HG03159 (cell line): Measurements from ENCODE around the gene PHYKPL.

ENCODE experiments used
- ATAC-seq: cut with Tn5 transposase; IDR thresholded peaks from one replicate; pipeline ENCODE4 v1.9.1; 2021; ENCODE audit warnings: mild to moderate bottlenecking, moderate library complexity; ENCODE audit not compliant: unreplicated experiment

The PHYKPL gene

DNA sequence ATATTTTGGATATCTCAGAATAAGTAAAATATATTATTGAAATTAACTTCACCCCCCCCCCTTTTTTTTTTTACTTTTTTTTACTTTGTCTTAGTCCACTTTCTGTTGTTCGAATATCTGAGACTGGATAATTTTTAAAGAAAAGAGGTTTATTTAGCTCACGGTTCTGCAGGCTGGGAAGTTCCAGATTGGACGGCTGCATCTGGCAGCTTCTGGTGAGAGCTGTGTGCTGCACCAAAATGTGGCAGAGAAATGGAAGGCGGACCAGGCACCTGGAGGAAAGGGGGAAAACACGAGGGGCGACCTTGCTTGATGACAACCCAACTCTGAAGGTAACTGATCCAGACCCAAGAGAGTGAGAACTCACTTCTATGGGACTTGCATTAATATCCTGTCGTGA, 39.8 kb downstream of the PHYKPL start:
- no peak for ATAC-seq

DNA sequence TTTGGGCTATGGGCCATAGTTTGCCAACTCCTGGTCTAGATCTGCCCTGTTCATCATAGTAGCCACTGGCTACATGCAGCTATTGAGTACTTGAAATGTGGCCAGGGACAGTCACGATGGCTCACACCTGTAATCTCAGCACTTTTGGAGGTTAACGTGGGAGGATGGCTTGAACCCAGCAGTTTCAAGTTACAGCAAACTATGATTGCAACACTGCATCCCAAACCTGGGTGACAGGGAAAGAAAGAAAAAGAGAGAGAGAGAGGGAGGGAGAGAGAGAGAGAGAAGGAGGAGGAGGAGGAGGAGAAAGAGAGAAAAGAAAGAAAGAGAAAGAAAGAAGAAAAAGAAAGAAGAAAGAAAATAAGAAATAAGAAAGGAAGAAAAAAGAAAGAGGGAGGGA, 40.4 kb downstream of the PHYKPL start:
- no peak for ATAC-seq

DNA sequence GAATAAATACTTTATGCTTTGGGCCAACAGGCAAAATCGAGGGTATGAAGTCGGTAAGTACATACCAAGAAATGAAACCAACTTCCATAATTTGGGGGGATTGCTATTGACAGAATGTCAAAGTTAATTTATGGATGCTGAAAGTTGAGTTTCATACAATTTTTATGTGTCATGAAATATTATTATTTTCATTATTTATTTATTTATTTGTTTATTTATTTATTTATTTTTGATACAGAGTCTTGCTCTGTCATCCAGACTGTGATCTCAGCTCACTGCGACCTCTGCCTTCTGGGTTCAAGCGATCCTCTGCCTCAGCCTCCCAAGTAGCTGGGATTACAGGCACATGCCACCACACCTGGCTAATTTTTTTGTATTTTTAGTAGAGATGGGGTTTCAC, 40.9 kb downstream of the PHYKPL start:
- no peak for ATAC-seq

DNA sequence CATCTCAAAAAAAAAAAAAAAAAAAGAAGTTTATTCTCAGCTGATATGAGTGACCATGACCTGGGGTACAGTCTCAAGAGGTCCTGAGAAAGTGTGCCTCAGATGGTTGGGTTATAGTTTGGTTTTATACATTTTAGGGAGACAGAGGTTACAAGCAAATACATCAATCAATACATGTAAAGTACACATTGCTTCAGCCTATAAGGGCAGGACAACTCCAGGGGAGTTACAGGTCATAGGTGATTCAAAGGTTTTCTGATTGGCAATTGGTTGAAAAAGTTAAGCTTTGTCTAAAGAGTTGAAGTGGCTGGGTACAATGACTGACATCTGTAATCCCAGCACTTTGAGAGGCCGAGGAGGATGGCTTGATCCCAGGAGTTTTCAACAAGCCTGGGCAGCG, 43.2 kb downstream of the PHYKPL start:
- no peak for ATAC-seq

DNA sequence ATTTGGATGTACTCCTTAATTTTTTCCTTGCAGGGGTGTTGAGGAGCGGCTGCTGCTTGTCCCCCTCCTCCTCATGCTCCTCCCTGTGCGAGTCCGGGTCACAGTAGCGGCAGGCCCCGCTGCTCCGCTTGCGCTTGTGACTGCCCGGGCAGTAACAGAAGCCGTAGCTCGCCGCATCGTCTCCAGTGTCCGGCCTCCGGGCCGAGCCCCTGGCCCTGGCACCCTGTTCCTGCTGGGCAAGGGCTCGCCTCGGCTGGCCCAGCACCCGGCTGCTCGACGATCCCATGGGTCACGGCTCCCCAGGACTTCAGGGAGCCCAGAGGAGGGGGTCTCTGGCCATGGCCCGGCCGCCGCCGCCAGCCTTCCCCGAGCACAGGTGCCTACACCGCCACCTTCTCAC, 45.6 kb downstream of the PHYKPL start, which contains the start of gene GMCL2:
GMCL2 (minus strand) TSS at position 358 of the 400 bp plus-strand sequence; CDS start at position 286, 72 bp downstream.
- no peak for ATAC-seq

DNA sequence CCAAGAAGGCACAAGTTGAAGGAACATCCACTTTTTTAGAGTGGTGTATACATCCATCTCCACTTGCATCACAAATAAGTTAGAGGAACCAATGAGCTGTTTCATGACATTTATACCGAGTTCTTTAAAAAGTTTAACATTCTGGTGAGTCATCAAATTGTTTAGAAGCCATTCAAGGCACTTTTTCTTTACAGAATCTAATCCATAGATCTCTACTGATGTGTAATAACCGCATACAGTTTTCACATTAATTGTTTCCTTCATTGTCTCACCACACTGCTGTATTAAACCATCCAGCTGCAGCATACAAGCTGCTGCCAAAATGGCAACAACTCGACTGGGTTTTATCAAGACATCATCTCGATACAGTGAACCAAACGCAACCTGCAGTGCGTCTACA, 46.2 kb downstream of the PHYKPL start:
- ATAC-seq, result no peak

DNA sequence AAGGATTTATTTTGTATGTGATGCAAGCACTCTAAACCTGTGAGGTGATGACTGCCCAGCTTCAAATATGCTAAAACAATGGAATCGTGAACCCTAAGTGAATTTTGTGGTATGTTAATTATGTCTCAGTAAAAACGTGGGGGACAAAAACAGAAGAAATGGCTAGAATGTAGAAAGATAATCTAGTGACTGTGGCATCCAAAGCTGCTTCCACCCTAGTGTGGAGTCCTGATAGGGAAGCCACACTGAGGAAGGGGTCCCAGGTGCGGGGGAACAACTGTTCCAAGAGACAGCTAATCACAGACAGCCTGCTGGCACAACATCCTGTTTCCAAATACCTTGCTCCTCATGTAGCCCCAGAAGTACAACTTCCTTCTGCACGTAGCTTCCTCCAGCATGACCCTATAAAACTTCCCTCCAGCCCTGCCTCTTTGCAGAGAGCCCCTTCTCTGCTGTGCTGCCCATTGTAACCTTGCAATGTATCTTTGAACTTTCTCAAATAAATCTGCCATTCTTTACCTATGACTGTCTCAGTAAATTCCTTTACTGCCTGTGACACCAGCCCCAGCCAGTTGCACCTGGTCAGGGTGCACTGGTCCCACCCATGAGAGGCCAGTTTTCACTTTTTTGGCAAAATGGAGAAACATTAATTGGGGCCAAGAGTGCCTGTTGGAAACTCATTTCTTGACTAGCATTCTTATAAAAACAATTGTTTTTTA, 50.3 kb downstream of the PHYKPL start:
- ATAC-seq, result no peak

DNA sequence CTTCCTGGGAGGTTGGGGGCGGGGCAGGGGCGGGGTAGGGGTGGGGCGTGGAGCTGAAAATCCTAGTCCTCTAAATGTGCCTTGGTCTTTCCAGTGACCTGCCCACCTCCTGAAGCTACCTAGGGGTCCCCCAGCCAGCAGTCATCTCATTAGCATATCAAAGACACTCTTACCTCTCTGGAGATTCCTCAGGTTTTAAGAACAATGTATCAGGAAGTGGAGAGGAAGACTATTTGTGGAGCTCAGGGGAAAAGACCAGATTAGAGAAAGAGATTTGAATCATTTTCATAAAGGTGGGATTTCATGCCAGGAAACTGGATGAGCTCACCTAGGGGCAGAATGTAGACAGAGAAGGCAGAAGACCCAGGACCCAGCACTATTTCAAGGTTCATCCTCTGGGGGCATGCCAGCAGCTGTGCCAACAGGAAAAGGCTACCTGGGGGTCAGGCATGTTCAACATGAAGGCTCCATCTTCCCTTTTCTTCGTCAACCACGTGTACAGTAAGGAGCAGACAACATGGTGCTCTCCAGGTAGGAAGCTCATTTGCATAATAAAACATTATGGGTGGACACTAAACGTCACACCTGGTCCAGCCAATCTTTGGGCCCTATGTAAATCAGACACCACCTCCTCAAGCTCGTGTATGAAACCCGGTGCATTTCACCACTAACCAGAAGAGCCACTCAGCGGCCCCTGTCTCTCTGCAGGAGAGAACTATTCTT, 52.3 kb downstream of the PHYKPL start:
- ATAC-seq, result no peak

DNA sequence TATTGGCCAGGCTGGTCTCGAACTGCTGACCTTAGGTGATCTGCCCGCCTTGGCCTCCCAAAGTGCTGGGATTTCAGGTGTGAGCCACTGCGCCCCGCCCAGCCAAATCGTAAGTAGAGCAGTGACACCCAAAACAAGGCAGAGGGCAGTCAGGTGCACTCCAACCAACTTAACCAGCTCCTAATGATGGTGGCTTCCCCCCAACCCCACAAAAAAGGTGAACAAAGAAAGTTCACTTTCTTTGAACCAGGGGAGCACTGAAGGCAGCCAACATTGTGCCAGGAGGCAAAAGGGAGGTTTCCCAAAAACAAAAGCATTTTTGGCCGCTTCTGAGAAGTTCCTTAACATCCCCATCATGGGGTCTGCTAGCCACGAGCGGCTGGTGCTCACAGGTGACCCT, 55.0 kb downstream of the PHYKPL start:
- no peak for ATAC-seq

DNA sequence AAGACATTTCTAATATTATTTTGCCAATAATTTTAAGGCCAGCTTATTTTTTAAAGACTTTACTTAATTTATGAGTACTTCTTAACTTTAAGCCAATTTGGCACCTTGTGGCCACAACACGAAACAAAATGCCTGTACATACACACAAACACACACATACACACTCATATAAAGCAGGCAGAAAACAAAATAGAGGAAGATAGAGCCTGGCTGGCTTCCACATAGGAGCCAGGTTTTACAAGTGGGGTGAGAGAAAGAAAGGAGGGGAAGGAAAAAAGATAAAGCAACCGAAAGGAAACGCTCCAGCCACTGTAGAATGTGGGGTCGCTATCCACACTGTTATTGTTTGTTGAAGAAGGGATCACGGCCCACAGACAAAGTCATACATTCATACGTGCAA, 55.8 kb downstream of the PHYKPL start:
- ATAC-seq, result no peak

DNA sequence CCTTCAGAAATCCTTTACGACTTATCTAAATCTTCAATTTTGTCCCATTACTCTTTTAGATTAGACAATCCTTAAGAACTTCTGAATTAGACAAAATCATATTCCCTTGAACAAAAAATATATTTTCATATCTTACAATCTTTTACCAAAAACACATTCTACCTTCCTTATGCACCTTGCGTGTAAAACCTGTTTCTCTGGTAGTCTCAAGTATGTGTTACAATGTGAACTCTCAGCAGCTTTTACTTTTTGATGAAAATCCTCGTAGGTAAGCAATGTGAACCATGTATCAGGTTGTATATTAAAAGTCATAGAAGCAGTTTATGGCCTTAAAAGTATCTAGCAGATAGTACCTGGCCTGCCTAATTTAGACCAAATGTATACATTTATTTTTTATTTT, 58.1 kb downstream of the PHYKPL start:
- ATAC-seq, result no peak

DNA sequence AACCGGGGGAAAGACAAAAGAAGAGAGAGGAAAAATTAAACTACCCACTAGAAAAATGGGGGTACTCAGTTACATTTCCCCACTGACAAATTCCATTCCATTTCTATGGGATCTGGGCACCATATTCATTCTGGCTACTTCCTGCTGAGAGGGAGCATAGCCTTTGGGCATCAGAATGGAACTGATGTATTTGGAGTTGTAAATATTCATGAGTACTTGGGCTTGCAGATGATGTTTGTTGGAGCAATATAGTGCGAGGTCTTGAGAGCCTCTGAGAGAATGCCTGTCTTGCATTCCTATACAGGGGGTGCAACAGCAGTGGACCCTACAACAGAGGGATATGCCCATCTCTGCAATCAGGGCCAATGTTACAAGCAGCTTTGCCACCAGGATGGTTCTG, 62.1 kb downstream of the PHYKPL start:
- no peak for ATAC-seq

DNA sequence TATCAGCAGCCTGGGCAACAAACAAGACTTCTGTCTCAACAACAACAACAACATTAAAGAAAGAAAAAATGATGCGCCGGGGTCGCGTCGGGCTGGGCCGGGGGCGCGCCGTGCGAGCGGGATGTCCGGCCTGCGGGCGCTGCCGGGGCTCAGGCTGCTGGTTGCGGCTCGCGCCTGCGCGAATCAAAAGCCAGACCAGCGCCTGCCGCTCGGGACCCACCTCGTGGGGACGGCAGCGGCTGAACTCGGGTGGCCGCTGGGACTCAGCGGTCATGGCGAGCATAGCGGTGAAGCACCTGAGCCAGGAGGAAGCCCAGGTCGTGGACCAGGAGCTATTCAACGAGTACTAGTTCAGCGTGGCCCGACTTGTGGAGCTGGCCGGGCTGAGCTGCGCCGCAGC, 67.0 kb downstream of the PHYKPL start:
- ATAC-seq, result no peak

DNA sequence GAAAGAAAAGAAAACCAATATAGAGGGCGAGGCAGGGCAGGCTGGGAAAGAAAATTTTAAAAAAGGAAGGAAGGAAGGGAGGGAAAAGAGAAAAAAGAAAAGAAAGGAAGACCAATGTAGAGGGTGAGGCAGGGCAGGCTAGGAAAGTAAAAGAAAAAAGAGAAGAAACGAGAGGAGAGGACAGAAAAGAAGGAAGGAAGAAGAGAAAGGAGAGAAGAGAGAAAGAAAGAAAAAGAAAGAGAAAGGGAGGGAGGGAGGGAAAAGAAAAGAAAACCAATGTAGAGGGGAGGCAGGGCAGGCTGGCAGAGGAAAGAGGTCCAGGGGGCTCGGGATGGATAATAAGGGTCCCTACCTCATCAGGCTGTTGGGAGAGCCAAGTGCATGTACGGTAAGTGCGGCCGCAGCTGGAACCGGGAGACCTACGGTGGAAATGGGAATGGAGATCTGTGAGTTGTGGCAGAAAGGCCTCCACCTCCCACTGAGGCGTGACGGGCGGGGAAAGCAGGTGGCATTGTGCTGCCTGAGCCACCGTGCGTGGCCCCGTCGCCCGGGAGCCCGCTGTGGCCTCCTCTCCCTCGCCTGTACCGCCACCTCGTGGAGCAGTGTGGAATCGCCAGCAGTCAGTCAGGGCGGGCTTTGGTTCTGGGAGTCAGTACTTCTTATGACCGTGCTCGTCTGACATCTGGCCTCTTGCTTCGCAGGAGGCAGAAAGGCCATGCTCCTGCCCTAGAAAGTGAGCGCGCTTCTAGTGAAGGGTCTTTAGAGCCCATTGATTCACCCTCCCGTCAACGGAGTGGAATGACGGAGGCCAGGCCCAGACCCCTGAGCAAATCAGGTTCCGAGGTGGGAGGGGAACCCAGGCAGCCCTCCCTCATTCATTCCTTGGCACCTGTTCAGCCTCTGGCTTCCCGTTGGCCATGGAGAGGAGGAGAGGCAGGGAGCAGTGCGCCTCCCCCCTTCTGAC, 68.5 kb downstream of the PHYKPL start:
- peak; percentile 91 for ATAC-seq

DNA sequence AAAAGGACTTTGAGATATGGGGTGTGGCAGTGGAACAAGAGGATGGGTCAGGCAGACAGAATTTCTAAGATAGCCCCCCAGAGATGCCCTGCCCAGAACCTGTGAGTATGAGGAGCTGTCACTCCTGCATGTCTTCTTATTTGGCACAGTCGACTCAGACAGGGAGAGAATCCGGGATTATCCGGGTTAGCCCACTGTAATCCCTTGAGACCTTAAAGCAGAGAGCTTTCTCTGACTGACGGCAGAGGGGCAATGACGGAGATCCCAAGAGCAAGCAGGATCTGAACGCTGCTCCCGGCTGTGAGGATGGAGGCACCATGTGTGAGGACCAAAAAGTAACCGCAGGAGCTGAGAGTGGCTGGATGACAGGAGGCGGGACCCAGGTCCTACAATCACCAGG, 70.1 kb downstream of the PHYKPL start:
- no peak for ATAC-seq

DNA sequence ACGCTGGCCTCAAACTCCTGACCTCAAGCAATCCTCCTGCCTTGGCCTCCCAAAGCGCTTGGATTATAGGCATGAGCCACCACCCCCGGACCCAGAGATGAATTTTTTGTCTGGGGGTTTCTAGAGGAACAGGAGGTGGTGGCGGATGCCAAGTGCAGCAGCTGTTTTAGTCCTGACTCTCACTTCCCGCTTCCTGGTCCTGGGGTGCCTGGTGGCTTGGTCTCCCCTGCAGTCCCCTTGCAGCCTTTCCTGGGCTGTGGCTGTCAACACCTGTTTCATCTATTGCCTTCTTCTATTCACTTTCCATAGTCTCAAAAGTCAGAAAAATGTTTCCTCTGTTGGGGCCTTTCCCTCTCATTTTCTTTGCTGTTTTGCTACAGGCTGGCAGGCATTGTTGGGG, 72.4 kb downstream of the PHYKPL start:
- ATAC-seq, result no peak
